T-helper 2 cell treated with Interferon-gamma antibody and Interleukin-4, amounts not matched to agents 5 μg/mL and 100 μg/mL, for 36 hours (primary cell): ENCODE results near the gene TNFSF8.

Source experiments
- DNase-seq: peaks from one replicate; pipeline ENCODE4 v3.0.0; 2021; ENCODE audit warnings: low spot score
- H3K27ac Mint-ChIP-seq: one replicate; pipeline ENCODE4 v1.8.0; 2021; ENCODE audit warnings: mild to moderate bottlenecking, mixed read lengths
- H3K27me3 Mint-ChIP-seq: one replicate; pipeline ENCODE4 v1.8.0; 2021; ENCODE audit warnings: low read depth, mixed read lengths
- H3K36me3 Mint-ChIP-seq: one replicate; pipeline ENCODE4 v1.8.0; 2021; ENCODE audit warnings: low read depth, mixed read lengths
- H3K4me1 Mint-ChIP-seq: one replicate; pipeline ENCODE4 v1.8.0; 2021; ENCODE audit warnings: low read depth, mixed read lengths
- H3K4me3 Mint-ChIP-seq: one replicate; pipeline ENCODE4 v1.8.0; 2022; ENCODE audit warnings: mild to moderate bottlenecking, moderate library complexity, mixed read lengths
- H3K9me3 Mint-ChIP-seq: one replicate; pipeline ENCODE4 v1.8.0; 2021; ENCODE audit warnings: mixed read lengths

The TNFSF8 gene

GRCh38 chr9:114894206-114894605 lies 36.2 kb downstream of the TNFSF8 start:
- peaks cover 15% of the 10 kb centered on the region for H3K9me3 Mint-ChIP-seq
- H3K27ac Mint-ChIP-seq = peak overlapping the region; percentile 5
- peaks cover 47% of the 10 kb centered on the region for H3K4me1 Mint-ChIP-seq
- H3K36me3 Mint-ChIP-seq = peaks cover 44% of the 10 kb centered on the region
- no peak for DNase-seq
- H3K4me3 Mint-ChIP-seq = no peak overlapping the region
- H3K27me3 Mint-ChIP-seq = no peaks in the 10 kb centered on the region

GRCh38 chr9:114893221-114894010 lies 37.0 kb downstream of the TNFSF8 start:
- H3K27me3 Mint-ChIP-seq = no peaks in the 10 kb centered on the region
- peaks cover 51% of the 10 kb centered on the region for H3K4me1 Mint-ChIP-seq
- DNase-seq = peak; percentile 62
- peaks cover 15% of the 10 kb centered on the region for H3K9me3 Mint-ChIP-seq
- H3K4me3 Mint-ChIP-seq = no peak overlapping the region
- no peak overlapping the region for H3K27ac Mint-ChIP-seq
- peaks cover 44% of the 10 kb centered on the region for H3K36me3 Mint-ChIP-seq

- Mint-ChIP-seq H3K27me3 (peaks cover 4% of the 10 kb centered on the region), H3K4me1 (peaks cover 38% of the 10 kb centered on the region), H3K4me3 (peak overlapping the region; percentile 13), H3K27ac (peak overlapping the region; percentile 56), H3K36me3 (peaks cover 37% of the 10 kb centered on the region), H3K9me3 (peaks cover 29% of the 10 kb centered on the region)
- no peak for DNase-seq
Measured at GRCh38 chr9:114889802-114890224, 40.6 kb downstream of the TNFSF8 start.

GRCh38 chr9:114888607-114889006 lies 41.8 kb downstream of the TNFSF8 start:
- H3K4me1 Mint-ChIP-seq = peaks cover 28% of the 10 kb centered on the region
- no peak overlapping the region for H3K4me3 Mint-ChIP-seq
- peaks cover 26% of the 10 kb centered on the region for H3K36me3 Mint-ChIP-seq
- H3K9me3 Mint-ChIP-seq = peaks cover 42% of the 10 kb centered on the region
- no peak overlapping the region for H3K27ac Mint-ChIP-seq
- no peak for DNase-seq
- peaks cover 4% of the 10 kb centered on the region for H3K27me3 Mint-ChIP-seq

- H3K36me3 Mint-ChIP-seq = peaks cover 21% of the 10 kb centered on the region
- H3K9me3 Mint-ChIP-seq = peaks cover 41% of the 10 kb centered on the region
- H3K27ac Mint-ChIP-seq = no peak overlapping the region
Measured at GRCh38 chr9:114887963-114888362, 42.4 kb downstream of the TNFSF8 start.

GRCh38 chr9:114884787-114885452 lies 45.5 kb downstream of the TNFSF8 start:
- Mint-ChIP-seq H3K9me3 (peaks cover 27% of the 10 kb centered on the region), H3K27ac (no peak overlapping the region), H3K36me3 (peaks cover 6% of the 10 kb centered on the region), H3K27me3 (peaks cover 4% of the 10 kb centered on the region), H3K4me3 (no peak overlapping the region), H3K4me1 (peaks cover 10% of the 10 kb centered on the region)
- DNase-seq = no peak

More at GRCh38 chr9:114887963-114888362, 42.4 kb downstream of the TNFSF8 start:
- H3K4me1 Mint-ChIP-seq = peaks cover 24% of the 10 kb centered on the region
- H3K27me3 Mint-ChIP-seq = peaks cover 4% of the 10 kb centered on the region
- no peak overlapping the region for H3K4me3 Mint-ChIP-seq
- DNase-seq = no peak

- Mint-ChIP-seq H3K27ac (no peak overlapping the region), H3K36me3 (peaks cover 3% of the 10 kb centered on the region), H3K4me1 (peaks cover 2% of the 10 kb centered on the region), H3K4me3 (no peak overlapping the region), H3K27me3 (peaks cover 4% of the 10 kb centered on the region), H3K9me3 (peaks cover 27% of the 10 kb centered on the region)
- no peak for DNase-seq
Measured at GRCh38 chr9:114883709-114884108, 46.7 kb downstream of the TNFSF8 start.

GRCh38 chr9:114880291-114880745 lies 50.1 kb downstream of the TNFSF8 start:
- no peak for DNase-seq
- no peaks in the 10 kb centered on the region for H3K27me3 Mint-ChIP-seq
- no peak overlapping the region for H3K4me3 Mint-ChIP-seq
- no peak overlapping the region for H3K27ac Mint-ChIP-seq
- peaks cover 3% of the 10 kb centered on the region for H3K36me3 Mint-ChIP-seq
- H3K9me3 Mint-ChIP-seq = peaks cover 42% of the 10 kb centered on the region
- H3K4me1 Mint-ChIP-seq = no peaks in the 10 kb centered on the region

- no peak for DNase-seq
- Mint-ChIP-seq H3K4me3 (no peak overlapping the region), H3K4me1 (no peaks in the 10 kb centered on the region), H3K27ac (no peak overlapping the region), H3K9me3 (peaks cover 42% of the 10 kb centered on the region), H3K36me3 (peaks cover 4% of the 10 kb centered on the region), H3K27me3 (no peaks in the 10 kb centered on the region)
Measured at GRCh38 chr9:114878879-114879564, 51.4 kb downstream of the TNFSF8 start.

- DNase-seq = no peak
- peaks cover 47% of the 10 kb centered on the region for H3K9me3 Mint-ChIP-seq
- H3K27ac Mint-ChIP-seq = peak overlapping the region; percentile 47
- peaks cover 30% of the 10 kb centered on the region for H3K36me3 Mint-ChIP-seq
- H3K4me1 Mint-ChIP-seq = peaks cover 6% of the 10 kb centered on the region
- peak overlapping the region; percentile 6 for H3K4me3 Mint-ChIP-seq
- no peaks in the 10 kb centered on the region for H3K27me3 Mint-ChIP-seq
Measured at GRCh38 chr9:114869845-114870244, 60.5 kb downstream of the TNFSF8 start.

GRCh38 chr9:114869378-114869777 lies 61.0 kb downstream of the TNFSF8 start:
- Mint-ChIP-seq H3K36me3 (peaks cover 29% of the 10 kb centered on the region), H3K4me3 (peak overlapping the region; percentile 27), H3K4me1 (peaks cover 6% of the 10 kb centered on the region), H3K27ac (peak overlapping the region; percentile 17), H3K9me3 (peaks cover 42% of the 10 kb centered on the region), H3K27me3 (no peaks in the 10 kb centered on the region)
- no peak for DNase-seq

- Mint-ChIP-seq H3K9me3 (peaks cover 23% of the 10 kb centered on the region), H3K27ac (no peak overlapping the region), H3K27me3 (peaks cover 6% of the 10 kb centered on the region), H3K36me3 (peaks cover 20% of the 10 kb centered on the region), H3K4me3 (no peak overlapping the region), H3K4me1 (peaks cover 8% of the 10 kb centered on the region)
- DNase-seq = no peak
Measured at GRCh38 chr9:114867327-114867726, 63.1 kb downstream of the TNFSF8 start.

GRCh38 chr9:114864471-114864870 lies 65.9 kb downstream of the TNFSF8 start:
- Mint-ChIP-seq H3K27ac (no peak overlapping the region), H3K4me1 (peaks cover 9% of the 10 kb centered on the region), H3K27me3 (peaks cover 21% of the 10 kb centered on the region), H3K9me3 (peaks cover 9% of the 10 kb centered on the region), H3K4me3 (no peak overlapping the region), H3K36me3 (peaks cover 7% of the 10 kb centered on the region)
- DNase-seq = no peak
